ENCODE measurements around the gene ZNF581.

Gene ZNF581

DNA sequence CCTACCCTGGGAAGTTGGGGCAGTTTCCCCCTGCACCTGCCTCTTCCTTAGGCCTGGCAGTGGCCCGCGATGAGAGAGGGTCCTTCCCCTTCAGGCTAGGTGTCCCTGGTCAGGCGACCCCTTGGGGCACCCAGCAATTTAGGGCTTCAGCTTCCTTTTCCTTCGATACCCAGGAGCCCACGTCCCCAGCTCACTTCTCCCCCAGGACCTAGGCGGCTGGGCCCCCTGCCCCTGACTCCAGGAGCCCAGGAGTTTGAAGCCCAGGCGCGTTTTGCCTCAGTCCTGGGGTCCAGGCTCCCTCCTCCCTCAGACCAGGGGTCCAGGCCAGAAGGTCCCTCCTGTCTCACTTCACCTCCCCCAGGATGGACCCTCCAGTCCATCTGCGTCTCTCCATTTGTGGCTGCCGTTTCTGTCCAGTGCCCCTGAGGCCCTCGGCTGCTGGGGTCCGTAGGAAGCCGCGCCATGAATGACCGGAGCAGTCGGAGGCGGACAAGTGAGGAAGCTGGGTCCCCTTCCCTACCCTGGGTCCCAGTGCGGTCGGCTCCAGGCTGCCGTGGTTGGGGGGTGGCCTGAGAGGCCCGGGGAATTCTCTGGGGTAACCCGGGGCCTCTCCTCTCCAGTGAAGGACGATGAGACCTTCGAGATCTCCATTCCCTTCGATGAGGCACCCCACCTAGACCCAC, 5.3 kb downstream of the ZNF581 start:
- no peak for DNase-seq (ENCODE audit: low read depth, low spot score)

DNA sequence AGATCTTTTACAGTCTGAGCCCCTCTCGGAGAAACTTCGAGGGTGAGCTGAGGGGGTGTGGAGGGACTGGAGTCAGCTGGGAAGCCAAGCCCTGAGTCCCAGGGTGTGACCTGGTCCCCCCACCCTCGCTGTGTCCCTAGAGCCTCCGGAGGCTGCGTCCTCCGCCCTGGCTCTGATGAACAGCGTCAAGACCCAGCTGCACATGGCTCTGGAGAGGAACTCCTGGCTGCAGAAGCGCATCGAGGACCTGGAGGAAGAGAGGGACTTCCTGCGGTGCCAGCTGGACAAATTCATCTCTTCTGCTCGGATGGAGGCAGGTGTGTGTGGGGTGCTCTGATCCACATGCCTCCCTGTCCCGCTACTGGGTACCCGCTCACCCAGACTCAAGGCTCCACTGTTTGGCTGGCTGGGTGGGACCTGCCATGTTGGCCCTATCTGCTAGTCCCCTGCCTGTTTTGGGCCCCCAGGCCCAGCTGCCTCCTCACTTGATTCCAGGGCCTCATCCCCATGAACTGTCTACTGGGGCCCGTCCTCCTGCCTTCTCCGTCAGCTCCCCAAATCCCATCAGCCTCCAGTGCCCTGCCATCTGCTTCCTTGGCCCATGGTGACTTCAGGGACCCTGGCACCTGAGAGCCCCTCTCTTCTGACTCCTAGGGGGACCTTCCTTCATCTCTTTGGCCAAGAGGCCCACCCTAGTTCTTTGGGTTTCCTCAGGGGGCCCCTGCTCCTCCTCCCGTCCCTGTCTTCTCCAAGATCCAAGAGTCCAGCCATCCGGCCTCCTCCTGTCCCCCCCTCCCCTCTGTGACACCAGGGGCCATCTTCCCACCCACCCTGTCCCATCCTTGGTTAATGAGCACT, 6.0 kb downstream of the ZNF581 start:
- DNase-seq (ENCODE audit: low read depth, low spot score) = no peak

DNA sequence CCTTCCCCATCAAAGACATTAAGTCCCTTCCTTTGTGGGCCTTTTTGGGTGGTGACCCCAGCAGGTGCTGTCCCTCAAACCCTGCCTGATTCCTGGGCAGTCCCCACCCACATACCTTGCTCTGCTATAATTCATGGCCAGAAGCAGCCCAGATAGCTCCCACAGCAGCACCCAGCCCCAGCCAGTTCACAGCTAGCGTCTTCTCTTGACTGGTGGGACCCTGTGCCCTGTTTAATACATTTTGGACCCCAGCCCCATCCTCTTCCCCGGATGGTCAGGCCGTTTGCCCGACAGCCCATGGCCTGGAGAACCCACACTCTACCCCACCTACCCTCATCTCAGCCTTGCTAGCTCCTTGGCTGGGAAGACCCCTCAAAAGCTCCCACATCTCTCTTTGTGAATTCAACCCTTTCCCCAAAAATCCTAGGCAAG, 6.7 kb downstream of the ZNF581 start:
- DNase-seq (ENCODE audit: low read depth, low spot score) = no peak

DNA sequence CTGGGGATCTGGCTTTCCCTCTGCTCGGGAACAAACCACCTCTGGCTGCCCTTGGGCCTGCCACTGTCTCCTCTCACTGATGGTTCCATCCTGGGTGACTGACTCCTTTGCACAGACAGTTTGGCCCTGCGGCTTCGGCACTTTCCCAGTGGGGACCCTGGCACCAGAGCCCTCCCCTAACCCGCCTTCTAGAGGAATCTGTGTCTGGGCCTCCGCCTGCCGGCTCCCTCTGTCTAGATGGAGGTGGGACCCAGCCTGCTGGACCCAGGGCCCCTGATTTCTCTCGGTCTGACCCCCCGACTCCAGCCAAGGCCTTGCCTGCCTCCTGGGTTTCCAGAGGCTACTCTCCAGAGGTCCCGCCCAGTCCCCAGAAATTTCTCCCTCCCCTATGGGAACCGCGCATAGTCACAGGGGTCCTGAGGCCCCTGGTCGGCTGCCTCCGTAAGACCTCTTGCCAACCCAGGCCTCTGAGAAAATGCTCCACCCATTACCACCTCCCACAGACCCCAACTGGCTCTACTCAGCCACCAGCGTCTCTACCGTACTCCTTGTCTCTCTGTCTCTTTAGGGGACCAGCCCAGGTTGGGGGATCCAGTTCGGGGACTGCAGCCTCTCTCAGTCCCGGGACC, 7.3 kb downstream of the ZNF581 start:
- DNase-seq (ENCODE audit: low read depth, low spot score) = no peak

DNA sequence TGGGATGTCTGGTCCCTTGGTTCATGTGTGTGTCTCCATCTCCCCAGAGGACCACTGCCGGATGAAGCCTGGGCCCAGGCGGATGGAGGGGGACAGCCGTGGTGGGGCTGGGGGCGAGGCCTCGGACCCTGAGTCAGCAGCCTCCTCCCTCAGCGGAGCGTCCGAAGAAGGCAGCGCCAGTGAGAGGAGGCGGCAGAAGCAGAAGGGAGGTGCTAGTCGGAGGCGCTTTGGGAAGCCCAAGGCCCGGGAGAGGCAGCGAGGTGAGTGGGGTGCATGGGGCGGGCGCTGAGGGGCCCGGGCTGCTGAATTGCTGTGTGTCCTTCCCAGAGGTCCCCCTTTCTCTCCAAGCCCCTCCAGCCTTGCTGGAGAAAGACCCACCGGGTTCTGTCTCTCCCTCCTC, 7.8 kb downstream of the ZNF581 start:
- no peak for DNase-seq (ENCODE audit: low read depth, low spot score)

DNA sequence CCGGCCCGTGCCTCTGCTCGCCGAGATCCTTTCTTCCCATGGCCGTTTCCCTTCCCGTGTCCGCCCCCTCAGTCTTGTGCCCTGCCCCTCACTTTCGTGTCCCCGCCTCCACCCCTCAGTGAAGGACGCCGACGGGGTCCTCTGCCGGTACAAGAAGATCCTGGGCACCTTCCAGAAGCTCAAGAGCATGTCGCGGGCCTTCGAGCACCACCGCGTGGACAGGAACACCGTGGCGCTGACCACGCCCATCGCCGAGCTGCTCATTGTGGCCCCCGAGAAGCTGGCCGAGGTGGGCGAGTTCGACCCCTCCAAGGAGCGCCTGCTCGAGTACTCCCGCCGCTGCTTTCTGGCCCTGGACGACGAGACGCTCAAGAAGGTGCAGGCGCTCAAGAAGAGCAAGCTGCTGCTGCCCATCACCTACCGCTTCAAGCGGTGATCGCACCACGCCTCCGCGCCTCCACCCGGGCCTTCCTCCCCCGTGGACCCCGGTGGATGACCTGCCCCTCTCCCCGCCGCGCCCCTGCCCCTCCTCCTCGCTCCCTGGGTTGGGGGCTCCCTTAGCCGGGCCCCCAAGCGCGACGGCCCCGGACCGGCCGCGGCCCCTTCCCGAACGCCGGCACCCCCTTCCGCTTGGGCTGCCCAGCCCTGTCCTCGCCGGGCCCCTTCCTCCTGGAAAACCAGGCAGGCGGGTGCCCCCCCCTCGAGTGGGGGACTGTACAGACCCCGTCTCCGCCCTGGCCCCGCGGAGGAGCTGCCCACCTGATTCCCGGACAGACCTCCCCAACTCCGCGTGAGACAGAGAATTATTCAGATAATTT, 9.1 kb downstream of the ZNF581 start:
- DNase-seq (ENCODE audit: low read depth, low spot score) = no peak

DNA sequence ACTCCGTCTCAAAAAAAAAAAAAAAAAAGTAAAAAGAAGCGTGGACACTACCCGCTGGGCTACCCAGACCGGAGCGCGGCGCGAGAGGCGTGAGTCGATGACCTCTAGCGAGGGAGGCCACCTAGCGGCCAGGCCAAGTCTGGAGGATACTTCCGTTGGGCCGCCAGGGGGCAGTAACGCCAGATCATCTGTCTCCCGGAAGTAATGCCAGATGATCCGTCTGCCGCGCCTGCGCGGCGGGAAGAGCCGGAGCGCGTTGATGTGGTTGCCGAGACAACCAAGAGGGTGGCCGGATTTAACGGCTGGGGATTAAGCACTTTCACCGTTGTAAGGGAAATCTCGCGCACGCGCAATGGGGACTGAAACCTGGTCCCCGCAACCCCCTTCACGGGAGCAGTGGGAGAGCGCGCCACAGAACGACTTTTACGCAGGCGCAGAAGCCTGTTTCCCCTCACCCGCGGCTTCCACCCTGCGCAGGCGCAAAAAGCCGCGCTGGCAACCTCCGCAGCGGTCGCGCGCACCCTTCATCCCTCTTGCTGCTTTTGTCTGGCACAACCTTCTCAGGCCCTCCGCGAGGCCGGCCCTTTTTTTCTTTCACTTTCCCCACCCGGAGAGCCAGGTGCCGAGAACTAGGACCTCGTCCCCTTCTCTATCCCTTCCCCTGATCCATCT, 10.3 kb downstream of the ZNF581 start:
- DNase-seq (ENCODE audit: low read depth, low spot score) = peak; percentile 98

DNA sequence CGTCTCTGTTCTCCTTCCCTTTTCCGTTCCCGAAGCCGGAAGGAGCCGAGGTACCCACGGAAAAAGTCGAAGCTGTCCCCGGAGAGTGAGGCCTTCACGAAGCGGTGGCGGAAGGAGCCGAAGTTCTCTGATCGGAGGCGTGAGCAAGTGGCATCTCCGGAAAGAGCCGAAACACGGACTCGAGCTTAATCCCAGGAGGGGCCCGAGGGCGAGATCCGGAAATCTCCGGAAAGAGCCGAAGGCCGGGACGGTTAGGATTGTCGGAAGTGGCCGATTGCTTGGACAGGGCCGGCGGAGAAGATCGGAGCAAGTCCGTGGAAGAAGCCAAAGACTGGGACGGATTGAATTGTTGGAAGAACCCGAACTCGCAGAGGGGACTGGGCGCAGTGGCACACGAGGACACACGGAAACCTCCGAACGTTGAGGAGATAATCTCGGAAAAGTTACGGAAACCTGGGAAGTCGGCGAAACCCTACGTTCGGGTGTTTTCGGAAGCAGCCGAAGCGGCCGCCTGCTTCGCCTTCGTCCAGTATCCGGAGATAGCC, 10.9 kb downstream of the ZNF581 start:
- DNase-seq (ENCODE audit: low read depth, low spot score) = peak; percentile 98

DNA sequence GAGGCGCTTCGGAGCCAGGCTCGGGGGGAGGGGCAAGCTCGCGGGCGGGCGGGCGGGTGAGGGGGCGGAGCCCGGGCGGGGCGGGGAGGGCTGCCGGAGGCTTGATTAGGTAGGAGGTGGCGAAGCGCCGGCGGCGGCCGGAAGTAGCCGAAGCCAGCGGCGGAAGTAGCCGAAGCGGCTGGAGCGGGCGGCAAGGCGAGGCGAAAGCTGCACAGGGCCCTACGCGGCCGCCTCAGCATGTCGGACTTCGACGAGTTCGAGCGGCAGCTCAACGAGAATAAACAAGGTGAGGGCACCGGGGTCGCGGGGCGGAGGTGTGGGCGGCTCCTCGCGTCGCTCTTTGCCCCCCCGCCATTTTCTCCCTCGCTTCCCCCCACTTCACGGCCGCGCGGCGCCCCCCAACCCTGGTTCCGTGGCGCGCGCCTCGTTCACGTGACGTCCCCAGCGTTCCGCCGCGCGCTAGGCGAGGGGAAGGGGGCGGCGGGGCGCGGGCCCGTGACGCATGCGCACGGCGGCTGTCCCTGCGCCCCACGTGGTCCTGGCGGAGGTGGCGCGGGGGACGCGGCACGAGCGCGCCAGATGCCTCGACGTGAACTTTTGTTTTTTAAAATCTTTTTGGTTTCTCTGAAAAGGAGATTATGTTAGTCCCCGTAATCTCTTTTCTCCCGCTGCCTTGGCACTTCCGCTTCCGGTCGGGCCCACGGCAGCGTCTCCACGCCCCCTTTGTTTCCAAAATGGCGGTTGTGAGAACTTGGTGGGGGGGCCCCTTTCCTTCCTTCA, 11.6 kb downstream of the ZNF581 start, which contains the start of gene U2AF2:
Gene U2AF2, plus strand, starts transcription at position 168 of the 780 bp plus-strand sequence. Its CDS starts 70 bp downstream, at position 238.
- DNase-seq (ENCODE audit: low read depth, low spot score) = no peak

DNA sequence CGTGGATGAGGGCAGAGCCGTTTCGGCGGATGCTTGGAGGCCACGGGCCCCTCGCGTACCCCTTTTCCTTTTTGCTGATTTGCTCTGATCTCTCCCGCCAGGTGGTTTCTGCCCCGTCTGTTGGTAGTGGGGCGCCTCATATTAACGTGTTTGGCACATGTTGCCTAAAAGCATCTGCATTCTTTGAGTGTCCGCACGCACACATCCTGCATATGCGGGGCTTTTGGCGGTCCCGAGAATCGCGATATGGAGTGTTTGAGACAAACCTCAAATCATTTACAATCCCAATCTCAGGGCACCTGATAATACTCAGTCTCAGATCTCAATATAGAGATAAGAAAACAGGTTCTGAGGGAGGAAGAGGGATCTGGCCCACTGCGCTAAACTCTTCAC, 12.2 kb downstream of the ZNF581 start:
- no peak for DNase-seq (ENCODE audit: low read depth, low spot score)

DNA sequence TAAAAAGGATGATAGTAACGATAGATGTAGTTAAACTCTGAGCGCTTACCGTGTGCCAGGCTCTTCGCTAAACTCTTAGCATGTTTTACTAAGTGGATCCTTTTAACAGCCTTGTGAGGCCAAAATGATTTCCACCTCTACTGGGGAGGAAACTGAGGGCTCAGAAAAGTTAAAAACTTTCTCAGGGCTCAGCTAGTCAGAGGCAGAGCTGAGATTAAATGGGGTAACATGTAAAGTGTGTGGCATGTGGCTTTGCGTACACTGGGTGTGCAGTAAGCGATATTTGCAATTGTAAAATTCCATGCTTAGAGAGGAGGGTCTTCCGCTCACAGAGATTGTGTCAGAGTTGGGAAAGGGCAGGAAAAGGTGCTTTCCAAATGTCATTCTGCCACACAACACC, 13.1 kb downstream of the ZNF581 start:
- no peak for DNase-seq (ENCODE audit: low read depth, low spot score)

DNA sequence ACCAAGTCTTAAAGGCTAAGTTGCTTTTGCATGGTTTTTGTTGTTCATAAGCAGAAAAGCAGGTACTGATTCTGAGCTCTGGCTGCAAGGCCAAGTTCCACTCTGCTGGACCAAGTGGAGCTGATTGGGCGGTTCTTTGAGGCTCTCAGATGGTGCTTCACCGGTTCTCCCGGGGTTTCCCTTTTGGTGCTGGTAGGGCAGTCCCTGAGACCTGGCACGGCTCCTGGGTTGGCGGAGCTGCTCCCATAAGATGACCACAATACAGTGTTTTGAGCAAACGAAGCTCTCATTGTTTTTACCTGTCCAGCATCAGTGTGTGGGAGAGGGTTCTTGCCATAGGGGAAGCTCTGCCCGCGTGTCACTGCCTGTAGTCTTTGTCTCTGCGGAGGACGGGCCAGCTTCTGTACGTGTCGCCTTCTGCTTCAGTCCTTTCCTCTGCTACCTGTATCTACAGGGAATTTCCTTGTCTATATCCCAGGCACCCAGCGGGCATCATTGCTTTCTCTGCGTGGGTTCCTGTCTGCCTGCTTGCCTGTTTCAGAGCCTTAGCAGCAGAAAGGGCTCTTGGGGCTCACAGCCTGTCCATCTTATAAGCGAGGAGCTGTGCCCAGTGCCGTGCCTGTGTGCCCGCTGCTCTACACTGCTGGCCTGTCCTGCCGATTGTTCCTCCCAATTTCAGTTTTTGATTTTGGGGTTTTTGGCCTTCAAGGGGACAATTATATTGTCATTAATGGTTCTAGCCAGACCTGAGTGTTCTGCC, 13.7 kb downstream of the ZNF581 start:
- DNase-seq (ENCODE audit: low read depth, low spot score) = no peak

DNA sequence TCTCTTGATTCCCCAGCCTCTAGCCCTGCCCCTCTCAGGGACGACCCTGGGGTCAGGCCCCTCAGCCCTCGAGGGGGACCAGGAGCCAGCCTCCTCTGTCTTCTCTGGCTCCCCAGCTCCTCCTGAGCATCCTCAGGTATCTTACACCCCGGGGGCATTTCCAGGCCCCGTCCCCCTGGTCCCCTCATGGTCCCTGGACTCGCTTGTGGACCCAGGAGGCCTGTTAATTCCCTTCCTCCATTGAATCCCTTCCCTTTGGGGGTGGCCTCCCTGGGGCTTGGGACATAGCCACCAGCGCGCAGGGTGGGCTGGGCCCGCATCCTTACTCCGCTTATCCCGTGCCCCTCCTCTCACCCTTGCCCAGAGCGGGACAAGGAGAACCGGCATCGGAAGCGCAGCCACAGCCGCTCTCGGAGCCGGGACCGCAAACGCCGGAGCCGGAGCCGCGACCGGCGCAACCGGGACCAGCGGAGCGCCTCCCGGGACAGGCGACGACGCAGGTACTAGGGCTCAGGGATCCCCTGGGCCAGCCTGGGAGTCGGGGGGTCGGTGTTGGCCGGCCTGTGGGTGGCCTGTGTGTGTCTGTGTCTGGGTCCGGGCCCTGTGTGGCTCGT, 15.5 kb downstream of the ZNF581 start:
- no peak for DNase-seq (ENCODE audit: low read depth, low spot score)

DNA sequence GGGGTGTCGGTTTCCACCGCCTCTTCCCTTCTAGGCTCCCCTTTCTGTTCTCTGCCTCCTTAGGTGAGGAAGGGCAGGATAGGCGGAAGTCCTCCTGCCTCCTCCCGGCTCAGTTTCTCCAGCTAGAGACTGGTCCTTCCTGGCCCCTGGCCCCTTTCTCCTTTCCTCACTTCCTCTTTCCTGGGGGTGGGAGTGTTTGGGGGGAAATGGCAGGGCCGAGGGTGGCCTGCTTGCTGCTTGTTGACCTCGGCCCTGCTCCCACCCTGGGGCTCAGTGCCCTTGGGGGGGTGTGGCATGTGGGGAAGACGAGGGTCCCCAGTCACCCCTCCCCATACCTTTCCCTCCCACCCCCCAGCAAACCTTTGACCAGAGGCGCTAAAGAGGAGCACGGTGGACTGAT, 16.4 kb downstream of the ZNF581 start:
- DNase-seq (ENCODE audit: low read depth, low spot score) = no peak

DNA sequence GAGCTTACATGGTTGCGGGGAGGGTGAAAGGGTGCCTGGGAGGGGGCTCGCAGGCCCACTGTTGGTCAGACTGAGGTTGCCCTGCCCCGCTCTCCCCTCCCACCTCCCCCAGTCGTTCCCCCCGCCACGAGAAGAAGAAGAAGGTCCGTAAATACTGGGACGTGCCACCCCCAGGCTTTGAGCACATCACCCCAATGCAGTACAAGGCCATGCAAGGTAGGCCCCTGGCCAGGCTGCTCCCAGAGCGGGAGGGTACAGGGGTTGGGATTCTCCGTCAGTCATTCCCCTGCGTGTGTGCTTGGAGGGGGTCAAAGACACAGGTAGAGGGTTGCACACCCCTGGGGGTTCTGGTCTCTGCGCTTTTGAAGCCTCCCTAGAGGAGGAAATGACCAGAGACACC, 17.0 kb downstream of the ZNF581 start:
- DNase-seq (ENCODE audit: low read depth, low spot score) = no peak

DNA sequence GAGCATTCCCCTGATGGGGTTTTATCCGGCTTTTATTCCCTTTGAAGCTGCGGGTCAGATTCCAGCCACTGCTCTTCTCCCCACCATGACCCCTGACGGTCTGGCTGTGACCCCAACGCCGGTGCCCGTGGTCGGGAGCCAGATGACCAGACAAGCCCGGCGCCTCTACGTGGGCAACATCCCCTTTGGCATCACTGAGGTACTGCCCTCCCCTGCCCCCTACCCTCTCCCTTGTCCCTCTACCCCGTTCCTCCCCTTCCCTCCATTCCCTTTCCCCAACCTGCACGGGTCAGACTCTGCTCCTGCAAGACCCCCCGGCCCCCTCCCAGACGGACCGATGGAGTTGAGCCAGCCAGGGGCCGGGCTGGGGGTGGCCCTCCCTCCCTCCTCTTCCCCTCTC, 17.5 kb downstream of the ZNF581 start:
- DNase-seq (ENCODE audit: low read depth, low spot score) = no peak

DNA sequence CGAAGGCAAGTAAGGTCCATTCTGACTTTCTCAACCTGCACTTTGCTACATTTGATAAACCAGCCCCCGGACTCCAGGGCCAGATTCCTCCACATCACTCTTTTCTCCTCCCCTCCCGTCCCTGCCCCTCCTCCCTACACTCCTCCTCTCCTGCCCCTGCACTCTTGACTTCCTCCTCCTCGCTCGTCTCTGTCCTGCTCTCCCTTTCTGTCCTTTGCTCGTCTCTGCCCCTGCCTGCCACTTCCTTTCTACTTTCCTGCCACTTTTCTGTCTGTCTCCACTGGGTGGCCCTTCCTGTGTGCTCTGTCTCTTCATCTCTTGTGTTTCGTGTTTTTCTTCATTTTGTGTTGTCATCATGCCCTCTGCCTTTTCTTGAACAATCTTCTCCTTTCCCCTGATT, 18.4 kb downstream of the ZNF581 start:
- no peak for DNase-seq (ENCODE audit: low read depth, low spot score)

DNA sequence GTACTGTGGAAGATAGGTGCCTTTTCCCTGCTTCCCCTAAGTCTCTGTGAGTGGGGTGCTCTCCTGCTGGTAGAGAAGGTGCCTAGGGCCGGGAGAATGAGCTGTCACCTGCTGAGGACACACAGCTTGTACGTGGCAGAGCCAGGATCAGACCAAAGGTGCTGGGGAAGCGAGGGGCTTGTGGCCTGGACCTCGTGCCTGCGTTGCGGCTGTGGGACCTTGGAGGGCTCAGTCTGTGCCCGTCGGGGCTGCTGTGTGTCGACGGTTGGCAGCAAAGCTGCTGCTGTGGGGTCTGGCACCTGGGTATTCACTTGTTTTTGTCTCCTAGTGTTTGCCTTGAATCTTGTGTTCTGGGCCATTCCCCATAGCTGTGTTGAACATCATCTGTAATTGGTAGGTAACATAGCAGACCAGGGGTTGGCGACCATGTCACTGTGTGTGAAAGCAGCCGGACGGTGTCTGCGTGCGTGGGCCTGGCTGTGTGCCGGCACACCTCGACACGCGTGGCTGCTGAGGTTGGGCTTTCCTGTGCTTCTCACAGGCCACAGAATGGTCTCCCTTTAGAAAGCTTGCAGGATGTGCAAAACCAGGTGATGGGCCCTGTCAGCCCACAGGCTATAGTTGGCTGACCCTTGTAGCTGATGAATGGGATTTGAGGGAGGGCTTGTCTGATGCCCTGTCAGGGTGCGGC, 20.5 kb downstream of the ZNF581 start:
- no peak for DNase-seq (ENCODE audit: low read depth, low spot score)
